Eye (tissue), 1 donor: ENCODE results near the gene SPTB.
A peak's percentile ranks its signal among the peaks of the same experiment; 100 is the strongest.

Experiments used
- DNase-seq: peaks from one replicate; pipeline ENCODE4 v3.0.0-alpha.2; 2015

SPTB gene

DNA sequence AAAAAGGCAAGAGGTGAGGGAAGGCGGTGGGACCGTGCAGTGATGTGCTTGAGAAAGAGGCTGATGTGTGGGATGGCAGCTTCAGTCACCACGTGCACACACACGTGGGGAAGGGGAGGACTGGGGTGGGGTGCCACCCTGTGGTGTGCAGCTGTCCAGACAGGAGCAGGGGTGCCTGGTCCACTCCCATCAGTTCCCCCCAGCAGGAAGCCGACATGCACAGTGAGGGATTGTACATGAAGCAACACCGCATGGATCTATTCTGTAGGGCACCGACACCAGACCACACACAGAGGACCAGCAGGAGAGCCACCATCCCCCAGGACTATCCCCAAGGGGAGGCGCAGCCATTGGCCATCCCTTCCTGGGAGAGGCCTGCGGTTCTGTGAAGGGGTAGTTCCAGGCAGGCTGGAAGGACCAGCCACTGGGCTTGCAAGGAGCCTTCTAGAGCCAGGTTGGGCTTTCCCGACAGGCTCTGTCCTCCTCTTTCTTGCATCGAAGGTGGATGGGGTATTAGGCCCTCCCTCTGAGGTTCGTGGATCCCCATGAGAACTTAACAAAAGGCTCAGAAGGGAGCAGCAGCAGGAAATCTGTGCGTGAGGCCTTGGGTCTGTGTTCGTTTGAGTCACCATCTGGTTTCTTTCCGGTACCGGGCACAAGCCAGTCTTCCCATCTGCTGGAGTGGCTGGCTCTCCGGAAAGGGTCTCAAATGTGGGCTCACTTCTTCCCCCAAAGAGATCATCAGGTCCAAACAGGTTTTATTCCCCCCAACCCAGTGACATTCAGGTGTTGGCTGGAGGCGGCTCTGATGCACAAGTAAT, 115.7 kb downstream of the SPTB start:
- DNase-seq: peak; percentile 70

DNA sequence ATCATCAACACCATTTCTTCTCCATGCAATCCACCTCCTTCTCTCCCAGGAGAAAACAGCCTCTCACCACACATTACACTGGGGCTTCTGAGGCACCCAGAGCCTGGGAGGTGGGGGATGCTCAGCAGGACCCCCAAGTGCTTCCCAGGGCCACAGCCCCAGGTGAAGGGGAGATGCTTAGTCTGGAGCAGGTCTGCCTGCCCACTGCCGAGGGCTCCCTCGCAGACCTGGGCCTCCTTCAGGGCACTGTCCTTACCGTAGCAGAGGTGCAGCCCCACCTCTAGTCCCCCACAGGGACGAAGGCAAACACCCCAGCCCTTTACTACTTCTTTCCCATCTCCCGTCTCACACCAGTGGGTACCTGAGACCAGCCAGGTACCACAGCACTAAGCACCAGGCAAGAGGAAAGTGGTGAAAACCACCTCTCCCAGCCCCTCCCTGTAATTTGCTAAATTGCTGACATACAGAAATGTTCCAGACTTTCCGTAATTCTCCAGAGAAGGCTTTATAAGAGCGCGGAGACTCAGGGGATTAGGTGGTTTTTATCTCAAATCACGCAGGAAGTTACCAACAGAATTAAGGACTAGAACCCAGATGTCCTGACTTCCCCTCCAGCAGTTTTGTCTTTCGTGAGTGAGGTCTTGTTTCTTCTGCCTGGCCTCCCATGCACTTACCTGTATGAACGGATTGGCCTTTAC, 116.5 kb downstream of the SPTB start:
- DNase-seq: no peak

GRCh38 chr14:64762044-64763034, 117.4 kb downstream of the SPTB start:
- peak; percentile 95 for DNase-seq

GRCh38 chr14:64761441-64762043, 118.2 kb downstream of the SPTB start:
- no peak for DNase-seq

DNA sequence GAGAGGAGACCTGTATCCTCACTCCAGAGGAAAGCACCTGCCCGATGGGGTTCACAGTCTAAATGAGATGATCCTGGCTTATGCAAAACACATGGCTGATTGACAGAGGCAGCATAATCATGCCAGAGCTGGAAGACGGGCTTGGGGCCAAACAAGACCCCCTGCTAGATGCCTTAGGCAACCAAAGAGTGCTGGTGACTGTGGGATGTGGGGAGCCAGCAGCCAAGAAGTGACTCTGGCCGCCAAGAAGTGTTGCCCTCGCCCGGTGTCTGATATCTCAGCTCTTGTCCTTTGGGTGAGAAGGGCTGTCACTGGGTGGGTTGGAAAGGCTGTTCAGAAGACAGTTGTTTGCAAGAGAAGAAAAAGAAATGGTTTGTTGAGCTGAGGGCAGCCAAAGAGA, 118.8 kb downstream of the SPTB start:
- no peak for DNase-seq

GRCh38 chr14:64760146-64760755, 119.5 kb downstream of the SPTB start:
- DNase-seq: peak; percentile 71

- DNase-seq: no peak
These were observed 120.2 kb downstream of the SPTB start for GRCh38 chr14:64759555-64759938.

DNA sequence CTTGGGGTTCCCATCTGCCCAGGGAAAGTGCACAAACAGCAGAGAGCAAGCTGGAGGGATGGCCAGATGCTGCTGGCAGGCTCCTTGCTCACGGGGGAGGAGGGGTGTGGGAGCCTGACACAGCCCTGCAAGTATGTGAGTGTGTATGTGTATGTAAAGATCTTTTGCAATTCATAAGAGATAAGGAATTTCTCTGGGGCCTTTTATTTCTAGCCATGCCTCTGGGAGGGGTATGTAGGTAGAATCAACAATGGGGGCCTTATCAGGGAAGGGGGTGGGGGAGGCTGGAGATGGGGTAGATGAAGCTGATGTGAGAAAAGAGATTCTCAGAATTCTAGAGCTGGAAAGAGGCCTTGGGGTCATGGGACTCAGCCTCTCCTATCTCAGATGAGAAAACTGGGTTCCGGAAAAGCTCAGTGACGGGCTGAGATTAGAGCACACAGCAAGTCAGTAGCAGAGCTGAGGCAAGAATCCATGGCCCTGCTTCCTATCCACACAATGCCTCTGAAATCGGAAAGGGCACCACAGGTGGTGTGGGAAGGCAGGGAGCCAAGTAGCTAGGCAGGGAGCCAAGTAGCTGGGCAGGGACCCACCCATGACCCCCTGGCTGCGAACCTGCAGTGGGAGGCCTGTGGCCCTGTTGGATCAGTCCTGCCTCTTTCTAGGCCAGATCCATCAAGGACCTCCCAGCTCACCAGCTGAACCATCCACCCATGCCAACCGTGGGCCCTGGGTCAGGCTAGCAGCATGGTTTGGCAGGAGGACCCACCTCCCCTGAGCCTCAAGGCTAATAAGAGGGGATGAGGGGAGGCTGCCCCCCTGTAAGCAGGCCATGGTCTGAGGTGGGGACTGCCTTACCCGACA, 120.8 kb downstream of the SPTB start:
- peak; percentile 78 for DNase-seq

GRCh38 chr14:64758025-64758521, 121.6 kb downstream of the SPTB start:
- peak; percentile 59 for DNase-seq

- no peak for DNase-seq
These were observed 122.1 kb downstream of the SPTB start for GRCh38 chr14:64757601-64758000.

DNA sequence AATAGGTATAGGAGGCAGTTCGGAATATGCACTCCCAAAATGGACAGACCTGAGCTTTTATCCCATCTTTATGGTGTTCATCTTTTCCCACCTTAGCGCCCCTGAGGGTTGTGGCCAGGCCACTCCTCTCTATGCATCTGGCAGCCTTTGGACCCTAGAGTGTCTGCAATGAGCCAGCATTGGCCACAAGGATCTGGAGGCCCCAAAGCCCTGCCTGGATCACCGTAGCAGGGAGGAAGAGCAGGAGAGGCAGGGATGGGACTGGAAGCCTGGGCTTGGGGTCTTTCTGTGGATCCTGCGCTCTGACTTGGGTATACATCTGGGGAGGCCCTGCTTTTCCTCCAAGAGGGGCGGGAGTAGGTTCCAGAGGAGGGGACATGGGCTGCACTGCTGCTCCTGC, 123.0 kb downstream of the SPTB start:
- DNase-seq: no peak

- DNase-seq: no peak
These were observed 123.9 kb downstream of the SPTB start for GRCh38 chr14:64755781-64756221.

DNA sequence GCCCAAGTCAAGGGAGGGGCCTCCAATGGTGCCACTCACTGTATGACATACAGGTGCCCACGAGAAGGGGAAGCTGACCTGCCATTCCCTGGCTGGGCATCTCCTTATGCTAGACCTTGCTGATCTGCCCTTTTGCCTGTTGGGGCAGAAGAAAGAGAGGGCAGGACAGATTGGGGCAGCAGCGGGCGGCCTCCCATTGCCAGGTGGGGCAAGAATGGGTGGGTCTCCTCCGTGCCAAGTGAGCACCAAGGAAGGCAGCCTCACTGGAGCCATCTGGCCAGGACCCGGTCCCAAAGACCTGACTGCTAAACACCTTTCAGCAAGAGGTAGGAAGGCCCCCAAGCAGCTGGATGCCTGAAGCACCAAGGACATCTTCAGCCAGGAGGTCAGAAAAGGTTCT, 125.0 kb downstream of the SPTB start:
- no peak for DNase-seq

GRCh38 chr14:64753999-64754398, 125.7 kb downstream of the SPTB start:
- DNase-seq: no peak

DNA sequence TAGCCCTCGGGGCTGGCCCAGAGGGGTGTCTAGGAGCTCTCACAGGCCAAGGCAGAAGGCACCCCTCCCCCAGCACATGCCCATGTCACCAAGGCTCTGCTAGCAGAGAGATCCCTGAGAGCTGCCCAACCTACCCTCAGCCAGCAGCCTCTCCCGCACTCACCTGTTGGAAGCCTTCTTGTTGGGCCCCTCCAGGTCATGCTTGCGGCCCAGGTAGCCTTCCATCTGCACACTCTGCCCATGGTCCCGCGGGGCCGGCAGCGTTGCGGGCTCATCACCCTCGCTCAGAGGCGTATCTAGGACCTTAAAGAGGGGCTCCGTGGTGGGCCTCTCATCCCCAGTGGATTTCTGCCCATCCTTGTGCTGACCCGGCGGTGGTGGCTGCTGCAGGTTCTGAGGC, 126.3 kb downstream of the SPTB start:
- DNase-seq: no peak

DNA sequence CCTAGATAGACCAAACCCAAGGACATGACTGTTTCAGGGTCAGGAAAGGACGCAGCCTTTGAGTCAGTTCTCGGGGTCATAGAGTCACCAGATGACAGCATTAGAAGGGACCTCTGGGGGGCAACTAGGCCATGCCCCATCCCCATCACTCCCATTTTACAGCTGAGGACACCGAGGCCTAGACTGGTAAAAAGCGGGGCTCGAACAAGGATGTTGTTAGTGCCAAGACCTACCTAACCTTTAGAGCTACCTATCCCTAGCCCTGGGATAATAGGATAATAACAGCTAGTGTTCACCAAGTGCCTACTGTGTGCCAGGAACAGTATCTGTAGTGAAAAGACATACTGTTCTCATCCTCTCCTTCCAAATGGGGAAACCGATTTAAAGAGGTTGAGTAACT, 126.8 kb downstream of the SPTB start:
- no peak for DNase-seq

DNA sequence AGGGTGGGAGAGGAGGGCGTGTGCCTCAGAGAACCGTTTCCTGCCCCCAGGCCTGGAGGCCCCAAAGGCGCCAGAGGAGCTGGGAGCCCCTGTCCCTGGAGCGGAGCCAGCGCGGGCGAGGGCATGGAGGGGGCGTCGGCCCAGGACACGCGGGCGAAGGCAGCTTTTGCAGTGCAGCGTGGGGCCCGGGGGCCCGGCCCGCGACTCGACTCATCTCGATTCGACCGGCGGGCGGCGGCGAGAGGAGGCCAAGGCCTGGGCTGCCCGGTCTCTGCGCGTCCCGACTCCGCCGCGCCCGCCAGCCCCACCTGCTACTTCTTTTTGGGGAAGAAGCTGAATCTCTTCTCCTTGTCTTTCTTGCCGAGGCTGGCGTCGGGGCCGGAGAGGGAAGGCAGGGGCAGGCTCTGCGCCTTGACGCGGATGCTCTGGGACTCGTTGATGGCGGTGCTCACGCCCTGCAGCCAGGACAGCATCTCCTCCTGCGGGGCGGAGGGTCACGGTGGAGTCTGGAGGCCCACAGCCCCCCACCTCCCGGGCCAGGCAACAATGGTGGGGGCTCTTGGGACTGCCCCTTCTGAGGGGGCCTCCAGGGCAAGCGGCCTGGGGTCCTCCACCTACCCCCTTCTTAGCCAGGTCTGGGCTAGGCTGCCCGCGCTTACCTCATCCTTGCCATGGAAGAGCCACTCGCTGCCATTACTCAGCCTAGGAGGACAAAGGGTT, 130.6 kb downstream of the SPTB start:
- DNase-seq: no peak

- DNase-seq: no peak
These were observed 131.2 kb downstream of the SPTB start for GRCh38 chr14:64748521-64748920.

DNA sequence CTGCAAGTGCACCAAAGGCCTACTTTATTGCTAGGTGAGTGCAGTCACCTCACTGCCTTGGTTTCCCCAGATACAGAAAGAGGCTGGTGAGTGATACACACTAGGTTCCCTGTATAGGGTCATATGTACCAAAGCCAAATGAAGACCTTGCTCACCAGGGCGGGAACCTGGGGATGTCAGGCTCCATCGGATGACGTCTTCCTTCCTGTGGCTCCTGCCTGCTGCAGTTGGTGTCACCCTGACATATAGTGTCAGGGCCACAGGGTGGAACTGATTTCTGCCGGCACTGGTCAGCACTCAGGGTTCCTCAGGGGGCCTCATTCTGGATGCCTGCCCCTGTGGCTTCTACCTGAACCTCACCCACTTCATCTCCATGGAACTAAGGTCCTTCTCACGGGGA, 132.4 kb downstream of the SPTB start:
- DNase-seq: no peak
